Occipital lobe (tissue), 2 donors: ENCODE results near the gene ASB13. TPM values are rescaled to one million over a fixed set of nuclear protein-coding genes. Genes with fewer than 3 reads are reported as not detected.
"Not testable (repeated sequence)": the region's sequence is repeated elsewhere in the genome, so short reads cannot be mapped to it uniquely, and the experiment has no call there.

Experiments used
- DNase-seq: peaks from one replicate; lab custom pipeline; 2025; lab: John Stamatoyannopoulos, UW
- total RNA-seq: library from RNA; depleted of rRNA; stranded (reverse); fragments of >200 nt; gene quantifications from one replicate; pipeline ENCODE4 v1.2.3, GENCODE V29; 2014

ASB13 gene
- total RNA-seq, 1 donor from 2014 or later = 14.2 TPM

- no peak for DNase-seq
These were observed 41.7 kb downstream of the ASB13 start for GRCh38 chr10:5624701-5625100.

- DNase-seq = peak; percentile 54
These were observed 43.2 kb downstream of the ASB13 start for GRCh38 chr10:5623081-5623748.

- DNase-seq = no peak
These were observed 44.0 kb downstream of the ASB13 start for GRCh38 chr10:5622186-5622960.

- not testable (repeated sequence) for DNase-seq
These were observed 45.0 kb downstream of the ASB13 start for GRCh38 chr10:5621371-5621770.

DNA sequence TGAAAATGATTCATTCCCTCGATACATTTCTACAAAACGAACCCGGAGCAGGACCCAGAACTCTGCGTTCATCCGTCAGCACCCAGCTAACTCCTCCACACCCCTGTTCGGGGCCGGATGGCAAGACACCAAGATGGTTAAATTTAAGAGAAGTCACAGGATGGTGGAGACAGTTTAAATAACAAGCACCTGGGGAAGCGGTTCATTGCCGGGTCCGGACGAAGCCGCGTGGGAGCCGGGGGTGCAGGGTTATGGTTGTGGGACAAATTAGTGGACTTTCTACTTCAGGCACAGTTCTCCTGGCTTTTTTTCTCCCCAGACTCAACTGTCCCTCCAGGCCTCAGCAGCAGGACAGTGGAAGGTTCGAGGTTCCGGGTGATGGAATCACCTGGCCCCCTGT is 45.4 kb downstream of the ASB13 start:
- no peak for DNase-seq

GRCh38 chr10:5620223-5620721 is 46.1 kb downstream of the ASB13 start:
- DNase-seq = no peak

GRCh38 chr10:5619362-5620211 is 46.8 kb downstream of the ASB13 start:
- no peak for DNase-seq

- no peak for DNase-seq
These were observed 47.6 kb downstream of the ASB13 start for GRCh38 chr10:5618829-5619228.

- DNase-seq = no peak
These were observed 48.4 kb downstream of the ASB13 start for GRCh38 chr10:5618042-5618441.

- DNase-seq = no peak
These were observed 48.9 kb downstream of the ASB13 start for GRCh38 chr10:5617521-5617920.

- DNase-seq = no peak
These were observed 49.6 kb downstream of the ASB13 start for GRCh38 chr10:5616836-5617235.

- no peak for DNase-seq
These were observed 50.3 kb downstream of the ASB13 start for GRCh38 chr10:5616046-5616445.

DNA sequence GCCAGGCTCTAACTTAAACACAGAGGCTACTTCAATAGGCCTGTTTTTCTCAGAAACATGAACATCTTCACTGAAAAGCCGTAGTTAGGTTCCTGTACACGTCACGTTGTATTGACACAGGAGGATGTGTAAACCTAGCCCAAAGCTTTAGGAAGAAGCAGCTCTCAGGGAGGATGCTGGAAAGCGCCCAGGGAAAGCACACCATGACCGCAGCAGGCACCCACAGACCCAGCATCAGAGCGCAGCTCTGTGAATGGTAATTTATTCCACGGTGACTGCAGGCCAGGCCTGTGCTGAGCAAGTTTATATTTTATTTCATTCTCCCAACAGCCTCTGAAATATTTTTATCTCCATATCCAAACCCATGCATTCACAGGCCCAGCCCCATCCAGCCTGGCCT is 51.1 kb downstream of the ASB13 start:
- DNase-seq = no peak

GRCh38 chr10:5614155-5614721 is 52.2 kb downstream of the ASB13 start:
- DNase-seq = no peak

DNA sequence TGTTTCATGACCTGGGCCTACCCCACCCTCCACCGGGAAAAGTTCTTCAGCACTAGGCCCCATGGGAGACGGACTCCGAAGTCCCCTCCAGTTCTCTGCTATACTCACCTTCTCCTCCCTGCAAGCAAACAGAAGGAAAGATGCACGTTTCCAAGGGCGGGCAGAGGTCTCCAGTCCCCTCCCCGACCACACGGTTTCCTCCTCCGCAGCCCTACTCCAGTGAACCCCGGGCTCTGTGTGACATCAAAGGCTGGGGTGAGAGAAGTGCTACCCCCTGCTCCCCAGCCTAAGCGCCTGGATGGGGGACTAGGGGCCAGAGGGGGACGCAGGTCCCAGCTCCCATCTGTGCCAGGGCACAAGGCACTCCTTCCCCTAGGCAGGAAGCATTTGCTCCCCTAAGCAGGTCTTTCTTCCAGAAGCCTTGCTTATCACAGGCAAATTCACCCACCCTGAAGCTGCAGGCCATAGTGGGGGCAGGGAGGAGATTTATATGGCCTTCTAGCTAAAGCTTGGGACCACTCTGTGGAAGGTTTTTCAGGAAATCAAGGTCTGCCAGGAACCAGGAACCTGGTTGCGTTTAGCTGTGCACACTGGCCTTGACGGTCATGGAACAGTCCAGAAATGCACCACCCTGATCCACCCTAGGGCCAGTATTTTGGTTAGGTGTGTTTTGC is 52.8 kb downstream of the ASB13 start:
- DNase-seq = no peak

- DNase-seq = peak; percentile 11
These were observed 54.3 kb downstream of the ASB13 start for GRCh38 chr10:5611899-5612680.

GRCh38 chr10:5609952-5610616 is 56.3 kb downstream of the ASB13 start:
- DNase-seq = no peak

DNA sequence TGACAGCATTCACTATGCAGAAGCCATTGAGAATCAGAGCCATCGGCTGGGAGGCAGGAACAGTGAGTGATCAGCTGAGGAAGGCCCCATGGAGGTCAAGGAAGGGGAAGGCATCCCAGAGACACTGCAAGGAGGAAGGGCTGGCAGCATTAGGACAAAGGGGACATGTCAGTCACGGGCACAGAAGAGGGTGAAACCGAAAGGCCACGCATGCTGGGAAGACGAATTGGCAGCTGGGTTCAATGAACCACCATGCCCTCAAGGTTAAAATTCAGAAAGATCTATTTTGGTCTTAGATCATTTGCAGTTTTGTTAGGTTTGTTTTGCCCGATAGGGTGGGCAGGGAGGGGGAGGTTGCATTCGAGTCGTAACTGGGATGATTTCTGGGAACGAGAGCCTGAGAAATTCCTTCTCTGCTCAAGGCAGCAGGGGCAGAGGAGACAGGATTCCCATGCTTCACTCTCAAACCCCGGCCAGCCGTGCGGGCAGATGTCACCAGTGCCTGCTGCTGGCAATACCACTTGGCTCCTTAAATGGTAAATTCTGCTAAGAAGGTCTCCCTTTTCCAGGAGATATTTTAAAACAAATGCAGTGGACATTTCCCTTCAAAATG is 57.7 kb downstream of the ASB13 start:
- no peak for DNase-seq

DNA sequence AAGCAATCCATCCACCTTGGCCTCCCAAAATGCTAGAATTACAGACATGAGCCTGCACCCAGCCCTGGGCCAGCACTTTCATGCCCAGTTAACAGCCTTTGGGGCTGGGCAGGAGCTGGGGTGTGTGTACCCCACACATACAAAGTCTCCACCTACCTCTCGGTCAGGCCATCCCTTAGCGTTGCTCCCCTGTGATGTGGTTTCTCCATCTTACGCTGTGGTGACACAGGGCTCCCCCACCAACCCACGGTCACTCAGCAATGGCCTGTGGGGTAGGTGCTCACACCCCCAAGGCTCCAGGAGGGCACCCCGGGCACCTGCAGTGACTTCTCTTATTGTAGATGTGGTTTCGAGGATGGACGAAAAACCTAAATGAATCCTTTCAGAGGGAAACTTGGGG is 58.8 kb downstream of the ASB13 start:
- no peak for DNase-seq
